K562 (cell line): Measurements from ENCODE around the gene EYA2. TPM values are rescaled to one million over a fixed set of nuclear protein-coding genes. Genes with fewer than 3 reads are reported as not detected.

Source experiments
- MECOM ChIP-seq: fragments of 250-450 bp; sonication (Bioruptor Pico); IDR thresholded peaks from 2 replicates; pipeline ENCODE4 v1.8.0; 2022; ENCODE audit warnings: inconsistent platforms
- NFATC3 ChIP-seq: fragments of 450-650 bp; IDR thresholded peaks from 2 replicates; pipeline ENCODE4 v1.6.1; 2017; ENCODE audit warnings: mild to moderate bottlenecking
- SIN3A ChIP-seq, 2 experiments: fragments of 150-350 bp in 1 of 2; IDR thresholded peaks; 2 replicates each; pipeline ENCODE4 v1.6.1; 2011 to 2016; ENCODE audit warnings: borderline replicate concordance in 2 of 2, low read depth in 2 of 2, low read length in 2 of 2, mild to moderate bottlenecking in 2 of 2, moderate library complexity in 2 of 2; ENCODE audit not compliant: control insufficient read depth in 1 of 2
- ZKSCAN8 ChIP-seq: fragments of 200-800 bp; sonication (Bioruptor generic); IDR thresholded peaks from 2 replicates; pipeline ENCODE4 v1.6.1; 2016; ENCODE audit warnings: missing genetic modification characterization, missing compliant biosample characterization
- ZNF354B ChIP-seq: fragments of 250-450 bp; sonication (Bioruptor Pico); IDR thresholded peaks from 2 replicates; pipeline ENCODE4 v1.4.0; 2020
- ZNF584 ChIP-seq: fragments of 200-800 bp; sonication (Bioruptor generic); IDR thresholded peaks from 2 replicates; pipeline ENCODE4 v1.6.1; 2016; ENCODE audit warnings: low read depth, mild to moderate bottlenecking, missing genetic modification characterization, missing compliant biosample characterization
- ZNF655 ChIP-seq: fragments of 250-450 bp; sonication (Bioruptor Pico); IDR thresholded peaks from 2 replicates; pipeline ENCODE4 v1.5.0; 2021
- ZSCAN32 ChIP-seq: fragments of 450-650 bp; formaldehyde crosslinking; IDR thresholded peaks from 2 replicates; pipeline ENCODE4 v1.4.0; 2020; ENCODE audit warnings: mild to moderate bottlenecking, moderate library complexity
- polyA plus RNA-seq, 8 experiments: library from polyadenylated mRNA; depleted of rRNA in 4 of 8; stranded (reverse) in 5 of 8; unstranded in 3 of 8; fragments of >200 nt; fragmentation: Nextera tagmentation in 2 of 8; fragmentation: Illumina TruSeq in 1 of 8; extraction: Ambion mirVana in 2 of 8; extraction: Trizol in 1 of 8; gene quantifications; 2 replicates each; pipeline versions ENCODE4 v1.2.1 to v1.2.3, GENCODE V29; 2011 to 2014; ENCODE audit warnings: inconsistent platforms in 1 of 8, missing spikeins in 1 of 8
- total RNA-seq, 7 experiments: library from RNA; depleted of rRNA in 6 of 7; stranded (reverse); fragments of >200 nt in 6 of 7; fragmentation: Illumina TruSeq in 2 of 7; extraction: Trizol in 2 of 7; gene quantifications; 2 replicates each; pipeline versions ENCODE4 v1.2.1 to v1.2.3, GENCODE V29; 2011 to 2021; ENCODE audit warnings: low replicate concordance in 1 of 7
- TF ChIP-seq, protein P1 (sequence below), 2 experiments: fragments of 450-650 bp in 1 of 2; sonication (generic) in 1 of 2; formaldehyde crosslinking; conservative IDR thresholded peaks; 2 replicates each; pipeline versions ENCODE4 v1.4.0 to v1.8.1; 2020 to 2022; ENCODE audit warnings: mild to moderate bottlenecking in 1 of 2, missing genetic modification reagents in 1 of 2
- TF ChIP-seq, protein P2 (sequence below): sonication (generic); formaldehyde crosslinking; IDR thresholded peaks from 2 replicates; pipeline ENCODE4 v1.8.0; 2023; ENCODE audit warnings: mild to moderate bottlenecking, missing genetic modification reagents
- TF ChIP-seq, protein P3 (sequence below): sonication (generic); formaldehyde crosslinking; IDR thresholded peaks from 2 replicates; pipeline ENCODE4 v1.8.0; 2022; ENCODE audit warnings: mild to moderate bottlenecking, missing genetic modification reagents

The EYA2 gene
- total and polyA plus RNA-seq, 9 of the 15 experiments (the other 6 are each of a cell fraction or from before 2014, with no cell fraction given) = 0.03 TPM; not detected in 8

- TF ChIP-seq ZNF655 (CRISPR knock-in tag) (no peak), ZNF584 (CRISPR knock-in tag) (no peak), MECOM (CRISPR knock-in tag) (no peak), SIN3A (IDR thresholded peaks at IDR 0.05; ENCODE audit: borderline replicate concordance in 2 of 2, control insufficient read depth in 1 of 2, low read depth in 2 of 2, low read length in 2 of 2) (no peak), NFATC3 (no peak), ZSCAN32 (CRISPR knock-in tag) (no peak), ZKSCAN8 (CRISPR knock-in tag) (no peak), ZNF354B (CRISPR knock-in tag) (no peak)
- TF ChIP-seq, protein P1, sequence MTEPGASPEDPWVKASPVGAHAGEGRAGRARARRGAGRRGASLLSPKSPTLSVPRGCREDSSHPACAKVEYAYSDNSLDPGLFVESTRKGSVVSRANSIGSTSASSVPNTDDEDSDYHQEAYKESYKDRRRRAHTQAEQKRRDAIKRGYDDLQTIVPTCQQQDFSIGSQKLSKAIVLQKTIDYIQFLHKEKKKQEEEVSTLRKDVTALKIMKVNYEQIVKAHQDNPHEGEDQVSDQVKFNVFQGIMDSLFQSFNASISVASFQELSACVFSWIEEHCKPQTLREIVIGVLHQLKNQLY (CRISPR knock-in tag; conservative IDR thresholded peaks at IDR 0.05) = no peak
- TF ChIP-seq, protein P2, sequence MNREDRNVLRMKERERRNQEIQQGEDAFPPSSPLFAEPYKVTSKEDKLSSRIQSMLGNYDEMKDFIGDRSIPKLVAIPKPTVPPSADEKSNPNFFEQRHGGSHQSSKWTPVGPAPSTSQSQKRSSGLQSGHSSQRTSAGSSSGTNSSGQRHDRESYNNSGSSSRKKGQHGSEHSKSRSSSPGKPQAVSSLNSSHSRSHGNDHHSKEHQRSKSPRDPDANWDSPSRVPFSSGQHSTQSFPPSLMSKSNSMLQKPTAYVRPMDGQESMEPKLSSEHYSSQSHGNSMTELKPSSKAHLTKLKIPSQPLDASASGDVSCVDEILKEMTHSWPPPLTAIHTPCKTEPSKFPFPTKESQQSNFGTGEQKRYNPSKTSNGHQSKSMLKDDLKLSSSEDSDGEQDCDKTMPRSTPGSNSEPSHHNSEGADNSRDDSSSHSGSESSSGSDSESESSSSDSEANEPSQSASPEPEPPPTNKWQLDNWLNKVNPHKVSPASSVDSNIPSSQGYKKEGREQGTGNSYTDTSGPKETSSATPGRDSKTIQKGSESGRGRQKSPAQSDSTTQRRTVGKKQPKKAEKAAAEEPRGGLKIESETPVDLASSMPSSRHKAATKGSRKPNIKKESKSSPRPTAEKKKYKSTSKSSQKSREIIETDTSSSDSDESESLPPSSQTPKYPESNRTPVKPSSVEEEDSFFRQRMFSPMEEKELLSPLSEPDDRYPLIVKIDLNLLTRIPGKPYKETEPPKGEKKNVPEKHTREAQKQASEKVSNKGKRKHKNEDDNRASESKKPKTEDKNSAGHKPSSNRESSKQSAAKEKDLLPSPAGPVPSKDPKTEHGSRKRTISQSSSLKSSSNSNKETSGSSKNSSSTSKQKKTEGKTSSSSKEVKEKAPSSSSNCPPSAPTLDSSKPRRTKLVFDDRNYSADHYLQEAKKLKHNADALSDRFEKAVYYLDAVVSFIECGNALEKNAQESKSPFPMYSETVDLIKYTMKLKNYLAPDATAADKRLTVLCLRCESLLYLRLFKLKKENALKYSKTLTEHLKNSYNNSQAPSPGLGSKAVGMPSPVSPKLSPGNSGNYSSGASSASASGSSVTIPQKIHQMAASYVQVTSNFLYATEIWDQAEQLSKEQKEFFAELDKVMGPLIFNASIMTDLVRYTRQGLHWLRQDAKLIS (CRISPR knock-in tag) = no peak
- TF ChIP-seq, protein P3, sequence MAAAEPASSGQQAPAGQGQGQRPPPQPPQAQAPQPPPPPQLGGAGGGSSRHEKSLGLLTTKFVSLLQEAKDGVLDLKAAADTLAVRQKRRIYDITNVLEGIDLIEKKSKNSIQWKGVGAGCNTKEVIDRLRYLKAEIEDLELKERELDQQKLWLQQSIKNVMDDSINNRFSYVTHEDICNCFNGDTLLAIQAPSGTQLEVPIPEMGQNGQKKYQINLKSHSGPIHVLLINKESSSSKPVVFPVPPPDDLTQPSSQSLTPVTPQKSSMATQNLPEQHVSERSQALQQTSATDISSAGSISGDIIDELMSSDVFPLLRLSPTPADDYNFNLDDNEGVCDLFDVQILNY (CRISPR knock-in tag) = no peak
Observed at GRCh38 chr20:47102629-47103028, 208.0 kb downstream of the EYA2 start (continued).
